H1 (cell line): ENCODE results near the gene KBTBD12. TPM values are rescaled to one million over a fixed set of nuclear protein-coding genes. Genes with fewer than 3 reads are reported as not detected.

Source experiments
- CTCF ChIA-PET: fragments of 300-600 bp; sonication (Branson Sonifier 250); formaldehyde crosslinking; loops from one replicate; lab custom pipeline; 2021; ENCODE audit not compliant: partially characterized antibody; lab: Charles Lee
- POLR2A ChIA-PET: fragments of 300-600 bp; sonication (Branson Sonifier 250); formaldehyde crosslinking; loops from one replicate; lab custom pipeline; 2021; ENCODE audit warnings: inconsistent platforms; ENCODE audit not compliant: partially characterized antibody; lab: Charles Lee
- DNase-seq, 2 experiments: peaks; one replicate each; pipeline versions ENCODE4 v3.0.0 to v3.0.0-alpha.2; 2010 to 2022; ENCODE audit warnings: low spot score in 2 of 2, low read depth in 1 of 2, mixed read lengths in 1 of 2
- FAIRE-seq: peaks from 2 replicates; lab custom pipeline; 2011; peaks lifted over from hg19 to GRCh38; lab: Jason Lieb, UNC
- H2AFZ ChIP-seq: 2 replicates; pipeline ENCODE4 v1.8.1; 2012; ENCODE audit warnings: low read length, inconsistent platforms
- H2AK5ac ChIP-seq: 2 replicates; pipeline ENCODE4 v1.6.1; 2013; ENCODE audit warnings: low read depth, low read length
- H2BK120ac ChIP-seq: replicated peaks from 2 replicates; pipeline ENCODE3; 2013; ENCODE audit warnings: low read depth, low read length, inconsistent platforms
- H2BK12ac ChIP-seq: 2 replicates; pipeline ENCODE4 v1.6.1; 2013; ENCODE audit warnings: low read depth, low read length
- H2BK15ac ChIP-seq: 2 replicates; pipeline ENCODE4 v1.6.1; 2013; ENCODE audit warnings: low read length
- H2BK20ac ChIP-seq: 2 replicates; pipeline ENCODE4 v1.6.1; 2013; ENCODE audit warnings: low read length
- H2BK5ac ChIP-seq: 2 replicates; pipeline ENCODE4 v1.6.1; 2013; ENCODE audit warnings: low read depth, low read length
- H3K14ac ChIP-seq: 2 replicates; pipeline ENCODE4 v1.6.1; 2013; ENCODE audit warnings: inconsistent platforms; ENCODE audit not compliant: insufficient read length
- H3K18ac ChIP-seq: 2 replicates; pipeline ENCODE4 v1.6.1; 2013; ENCODE audit warnings: low read length; ENCODE audit errors: extremely low read depth
- H3K23ac ChIP-seq: 2 replicates; pipeline ENCODE4 v1.6.1; 2013; ENCODE audit warnings: inconsistent platforms; ENCODE audit not compliant: insufficient read length
- H3K23me2 ChIP-seq: 2 replicates; pipeline ENCODE4 v1.6.1; 2013; ENCODE audit warnings: low read depth, low read length
- H3K27ac ChIP-seq: 2 replicates; pipeline ENCODE4 v1.6.1; 2011; ENCODE audit warnings: low read depth, low read length, inconsistent platforms
- H3K27me3 ChIP-seq, 4 experiments: replicated peaks in 1 of 4; 1 replicate in 1 of 4; 2 replicates in 3 of 4; pipeline versions ENCODE4 v1.6.1 to v1.8.1; 2011 to 2013; ENCODE audit warnings: low read length in 3 of 4, mild to moderate bottlenecking in 3 of 4, inconsistent platforms in 2 of 4, mixed read lengths in 2 of 4, moderate library complexity in 1 of 4; ENCODE audit not compliant: control insufficient read depth in 3 of 4, insufficient read depth in 3 of 4; ENCODE audit errors: extremely low read depth in 1 of 4
- H3K36me3 ChIP-seq, 4 experiments: 2 replicates each; pipeline versions ENCODE4 v1.6.1 to v1.8.1; 2011 to 2013; ENCODE audit warnings: mild to moderate bottlenecking in 4 of 4, low read length in 3 of 4, moderate library complexity in 2 of 4, control low read depth in 1 of 4, inconsistent platforms in 1 of 4; ENCODE audit not compliant: insufficient read depth in 4 of 4, control insufficient read depth in 2 of 4
- H3K4ac ChIP-seq: replicated peaks from 2 replicates; pipeline ENCODE3; 2013; ENCODE audit warnings: low read length, low read depth, mixed read lengths, inconsistent platforms; ENCODE audit not compliant: insufficient read length
- H3K4me1 ChIP-seq, 4 experiments: replicated peaks in 1 of 4; 1 replicate in 1 of 4; 2 replicates in 3 of 4; pipeline versions ENCODE4 v1.6.1 to v1.8.1; 2011 to 2013; ENCODE audit warnings: low read length in 3 of 4, inconsistent platforms in 2 of 4, mixed read lengths in 1 of 4; ENCODE audit not compliant: insufficient read depth in 4 of 4, control insufficient read depth in 3 of 4
- H3K4me2 ChIP-seq, 2 experiments: 2 replicates each; pipeline versions ENCODE4 v1.6.1 to v1.8.1; 2011 to 2013; ENCODE audit warnings: low read depth in 2 of 2, low read length in 2 of 2, control low read depth in 1 of 2, inconsistent platforms in 1 of 2, mild to moderate bottlenecking in 1 of 2; ENCODE audit not compliant: insufficient read depth in 1 of 2
- H3K4me3 ChIP-seq, 4 experiments: fragments of 200-600, 300-600 bp in 1 of 4; sonication (generic), shearing (Covaris generic), sonication (Bioruptor Twin) in 1 of 4; 2 replicates each; pipeline versions ENCODE4 v1.5.1 to v1.8.1; 2011 to 2016; ENCODE audit warnings: low read length in 4 of 4, low read depth in 3 of 4, control low read depth in 2 of 4, inconsistent platforms in 2 of 4, mild to moderate bottlenecking in 2 of 4, mixed read lengths in 1 of 4, moderate library complexity in 1 of 4; ENCODE audit not compliant: insufficient read depth in 2 of 4; ENCODE audit errors: extremely low read depth in 1 of 4
- H3K56ac ChIP-seq: replicated peaks from 2 replicates; pipeline ENCODE3; 2013; ENCODE audit warnings: low read depth, mild to moderate bottlenecking, mixed read lengths, low read length, inconsistent platforms; ENCODE audit not compliant: insufficient read length
- H3K79me1 ChIP-seq: 2 replicates; pipeline ENCODE4 v1.6.1; 2013; ENCODE audit warnings: low read depth, low read length, control low read depth
- H3K79me2 ChIP-seq, 2 experiments: 2 replicates each; pipeline versions ENCODE4 v1.6.1 to v1.8.1; 2012 to 2013; ENCODE audit warnings: low read length in 2 of 2, mild to moderate bottlenecking in 2 of 2, inconsistent platforms in 1 of 2; ENCODE audit not compliant: insufficient read depth in 2 of 2, control insufficient read depth in 1 of 2
- H3K9ac ChIP-seq, 4 experiments: replicated peaks in 1 of 4; 1 replicate in 1 of 4; 2 replicates in 3 of 4; pipeline versions ENCODE4 v1.6.1 to v1.8.1; 2011 to 2013; ENCODE audit warnings: low read depth in 3 of 4, low read length in 3 of 4, control low read depth in 2 of 4, mild to moderate bottlenecking in 2 of 4, moderate library complexity in 2 of 4, inconsistent platforms in 1 of 4; ENCODE audit errors: extremely low read depth in 1 of 4
- H3K9me3 ChIP-seq, 2 experiments: 2 replicates each; pipeline versions ENCODE4 v1.6.1 to v1.8.1; 2012 to 2013; ENCODE audit warnings: mild to moderate bottlenecking in 2 of 2, moderate library complexity in 2 of 2, control low read depth in 1 of 2, inconsistent platforms in 1 of 2, low read depth in 1 of 2, low read length in 1 of 2, mixed read lengths in 1 of 2; ENCODE audit not compliant: insufficient read depth in 2 of 2
- H4K20me1 ChIP-seq, 2 experiments: replicated peaks in 1 of 2; 2 replicates each; pipeline versions ENCODE3 to v1.8.1; 2011 to 2013; ENCODE audit warnings: inconsistent platforms in 2 of 2, low read length in 2 of 2, mild to moderate bottlenecking in 1 of 2; ENCODE audit not compliant: insufficient read depth in 2 of 2, control insufficient read depth in 1 of 2
- H4K5ac ChIP-seq: 2 replicates; pipeline ENCODE4 v1.6.1; 2013; ENCODE audit warnings: low read length, low read depth, mixed read lengths, inconsistent platforms; ENCODE audit not compliant: insufficient read length
- H4K8ac ChIP-seq: 2 replicates; pipeline ENCODE4 v1.8.0; 2013; ENCODE audit warnings: mild to moderate bottlenecking, moderate library complexity, low read length, inconsistent platforms; ENCODE audit not compliant: insufficient read depth; ENCODE audit errors: extremely low read depth
- H4K91ac ChIP-seq: replicated peaks from 2 replicates; pipeline ENCODE3; 2013; ENCODE audit warnings: low read length, mixed read lengths, inconsistent platforms; ENCODE audit not compliant: insufficient read length
- CBX8 ChIP-seq: fragments of 300-800, 300-1000 bp; sonication (generic); IDR thresholded peaks from 2 replicates; pipeline ENCODE4 v1.7.1; 2016; ENCODE audit warnings: low read depth, low read length, borderline replicate concordance
- CEBPB ChIP-seq: IDR thresholded peaks from 2 replicates; pipeline ENCODE4 v1.6.1; 2012; ENCODE audit warnings: low read depth, low read length
- GTF2F1 ChIP-seq: IDR thresholded peaks from 2 replicates; pipeline ENCODE4 v1.6.1; 2012; ENCODE audit warnings: low read depth, low read length, improper control_type of control experiment, borderline replicate concordance
- KDM1A ChIP-seq: fragments of 200-600, 300-600 bp; sonication (generic); IDR thresholded peaks from 2 replicates; pipeline ENCODE4 v1.7.1; 2016; ENCODE audit warnings: mild to moderate bottlenecking, low read length, borderline replicate concordance
- TAF1 ChIP-seq: IDR thresholded peaks from 2 replicates; pipeline ENCODE4 v1.6.1; 2011; ENCODE audit warnings: mild to moderate bottlenecking, low read depth, low read length
- YY1 ChIP-seq: IDR thresholded peaks from 2 replicates; pipeline ENCODE4 v1.6.1; 2011; ENCODE audit warnings: low read depth, mild to moderate bottlenecking, low read length
- whole genome bisulfite sequencing, 2 experiments: shearing (Covaris generic) in 1 of 2; methylation state at CpG; one replicate each; pipeline versions ENCODE4 v1.1.6 to v1.1.7; 2013 to 2015; ENCODE audit warnings: low lambda C conversion rate in 2 of 2, mixed read lengths in 2 of 2, inconsistent platforms in 1 of 2, low coverage in 1 of 2, missing lambda C conversion rate in 1 of 2; ENCODE audit not compliant: insufficient replicate concordance in 2 of 2, insufficient coverage in 1 of 2, insufficient read length in 1 of 2; ENCODE audit errors: extremely low coverage in 1 of 2, missing lambda C conversion rate in 1 of 2; 5-methylcytosine and 5-hydroxymethylcytosine counted together
- polyA plus RNA-seq, 7 experiments: library from polyadenylated mRNA; depleted of rRNA in 3 of 7; stranded (reverse) in 5 of 7; unstranded in 2 of 7; fragments of >200 nt in 5 of 7; fragments of 200-250 nt in 2 of 7; gene quantifications; 1 replicate in 5 of 7; 2 replicates in 1 of 7; 4 replicates in 1 of 7; pipeline versions ENCODE4 v1.2.1 to v1.2.3, GENCODE V29; 2011 to 2013; ENCODE audit warnings: missing spikeins in 2 of 7, mixed read lengths in 2 of 7
- total RNA-seq: library from RNA; stranded (reverse); fragmentation: NEBNext Ultra II Directional; extraction: Animal tissue kit (Norgen Biotek cat#: 25700); gene quantifications from 2 replicates; pipeline ENCODE4 v1.2.1, GENCODE V29; 2021
- TF ChIP-seq, protein P1 (sequence below): IDR thresholded peaks from 2 replicates; pipeline ENCODE4 v1.6.1; 2012; ENCODE audit warnings: inconsistent platforms
- TF ChIP-seq, protein P2 (sequence below): IDR thresholded peaks from 2 replicates; pipeline ENCODE4 v1.6.1; 2011; ENCODE audit warnings: low read depth, mild to moderate bottlenecking, low read length; ENCODE audit not compliant: insufficient read depth

The KBTBD12 gene
- total and polyA plus RNA-seq, 2 of the 8 experiments (the other 6 are each of a cell fraction or from before 2014, with no cell fraction given) = 0.33 to 0.63 TPM

DNA sequence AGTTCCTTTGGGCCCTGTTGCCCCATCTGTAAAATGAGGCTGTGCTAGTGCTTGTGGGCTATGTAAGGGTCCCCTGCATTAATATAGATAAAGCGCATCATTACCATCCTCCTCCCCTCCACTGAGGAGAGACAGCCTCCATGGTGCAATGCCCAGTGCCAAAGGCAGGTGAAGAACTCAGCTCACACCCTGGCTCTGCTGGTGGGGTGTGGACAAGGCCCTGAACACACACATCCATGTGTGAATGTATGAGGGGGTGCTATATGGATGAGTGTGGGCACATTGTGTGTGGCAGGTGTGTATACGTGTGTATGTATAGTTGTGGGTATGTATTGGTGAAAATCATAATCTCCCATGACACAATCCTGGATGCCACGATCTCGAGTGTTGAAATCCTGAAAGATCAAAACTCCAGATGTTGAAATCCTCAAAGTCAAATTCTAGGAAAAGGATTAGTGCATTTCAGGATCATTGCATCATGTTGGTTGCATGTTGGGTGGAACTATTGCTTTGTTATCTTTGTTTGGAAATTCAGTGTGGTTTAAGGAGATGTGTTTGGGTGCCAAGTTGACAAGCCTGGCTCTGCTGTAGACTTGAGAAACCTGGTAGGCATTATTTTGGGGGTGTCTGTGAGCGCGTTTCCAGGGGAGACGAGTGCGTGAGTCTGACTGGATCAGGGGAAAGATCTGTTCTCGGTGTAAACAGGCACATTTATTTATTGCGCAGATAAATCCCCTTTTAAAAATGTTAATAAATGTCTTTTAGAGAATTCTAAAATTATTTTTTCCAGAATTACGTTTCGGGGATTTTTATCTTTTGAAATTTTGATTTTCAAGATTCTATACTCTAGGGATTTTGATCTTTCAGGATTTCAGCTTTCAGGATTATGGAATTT is 95.2 kb downstream of the KBTBD12 start:
- Histone ChIP-seq H3K4me3 (no peak overlapping the region), H3K56ac (no peak overlapping the region), H3K79me2 (no peaks in the 10 kb centered on the region), H4K8ac (no peak overlapping the region), H3K79me1 (no peaks in the 10 kb centered on the region), H4K91ac (no peak overlapping the region), H3K4me2 (no peak overlapping the region), H3K27me3 (no peaks in the 10 kb centered on the region), H3K18ac (no peak overlapping the region), H3K9me3 (no peaks in the 10 kb centered on the region), H2AK5ac (0 out of 2 replicates have a peak overlapping the region, but pooled peaks have one; percentile 39), H2BK15ac (peak overlapping the region; percentile 46; the same call in 1 of the 2 replicates), H3K23ac (no peak overlapping the region), H2AFZ (no peak overlapping the region), H2BK5ac (no peak overlapping the region), H2BK120ac (no peak overlapping the region), H3K36me3 (no peaks in the 10 kb centered on the region), H4K5ac (no peak overlapping the region), H3K4me1 (peaks cover 3 to 18% (median 9%) of the 10 kb centered on the region in 4 experiments), H2BK20ac (no peak overlapping the region), H3K14ac (no peak overlapping the region), H4K20me1 (no peaks in the 10 kb centered on the region), H3K23me2 (no peaks in the 10 kb centered on the region; the same call in 1 of the 2 replicates), H3K4ac (no peak overlapping the region)
- POLR2A ChIA-PET = no interaction called here
- DNase-seq = no peak
- FAIRE-seq = no peak
- WGBS, 2 experiments = 95% methylated on average over 12 of the region's 12 CpGs; no CpG with 5 or more reads in 1 of the 2 experiments
- TF ChIP-seq YY1 (no peak), TAF1 (no peak), KDM1A (no peak), GTF2F1 (no peak), CBX8 (no peak), CEBPB (no peak)
- TF ChIP-seq, protein P1, sequence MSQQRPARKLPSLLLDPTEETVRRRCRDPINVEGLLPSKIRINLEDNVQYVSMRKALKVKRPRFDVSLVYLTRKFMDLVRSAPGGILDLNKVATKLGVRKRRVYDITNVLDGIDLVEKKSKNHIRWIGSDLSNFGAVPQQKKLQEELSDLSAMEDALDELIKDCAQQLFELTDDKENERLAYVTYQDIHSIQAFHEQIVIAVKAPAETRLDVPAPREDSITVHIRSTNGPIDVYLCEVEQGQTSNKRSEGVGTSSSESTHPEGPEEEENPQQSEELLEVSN = no peak
- TF ChIP-seq, protein P2, sequence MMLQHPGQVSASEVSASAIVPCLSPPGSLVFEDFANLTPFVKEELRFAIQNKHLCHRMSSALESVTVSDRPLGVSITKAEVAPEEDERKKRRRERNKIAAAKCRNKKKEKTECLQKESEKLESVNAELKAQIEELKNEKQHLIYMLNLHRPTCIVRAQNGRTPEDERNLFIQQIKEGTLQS = no peak
- TF ChIP-seq, all 59 proteins: peak for 0
- CTCF ChIA-PET = interaction anchor here (0.7 to 1.9 kb wide), 8 partner anchors 14 to 364 kb away, joined by 3 to 6 read pairs (median 3); no protein-coding TSS in a partner anchor
- Histone ChIP-seq H2BK12ac (no peak overlapping the region), H3K9ac (no peak overlapping the region), H3K27ac (no peak overlapping the region)
